T-helper 17 cell (primary cell): ENCODE results near the gene AMMECR1L. TPM values are rescaled to one million over a fixed set of nuclear protein-coding genes. Genes with fewer than 3 reads are reported as not detected.
"Not testable (repeated sequence)": the region's sequence is repeated elsewhere in the genome, so short reads cannot be mapped to it uniquely, and the experiment has no call there.

Experiments used
- ATAC-seq: fragments of 150-1000 bp; cut with Tn5 transposase; 2 replicates; pipeline ENCODE4 v1.10.0; 2021; ENCODE audit warnings: mild to moderate bottlenecking, moderate library complexity
- DNase-seq, 3 donors: peaks; one replicate each; pipeline versions ENCODE4 v3.0.0 to v3.0.0-alpha.2; 2020 to 2021
- H3K9me3 ChIP-seq: one replicate; pipeline ENCODE4 v1.7.0; 2013; ENCODE audit warnings: low read length, mild to moderate bottlenecking; ENCODE audit not compliant: control insufficient read depth, poor library complexity, severe bottlenecking
- H3K27ac Mint-ChIP-seq: one replicate; pipeline ENCODE4 v1.8.0; 2022; ENCODE audit warnings: mild to moderate bottlenecking, moderate library complexity, mixed read lengths
- H3K27me3 Mint-ChIP-seq: one replicate; pipeline ENCODE4 v1.8.0; 2022; ENCODE audit warnings: mixed read lengths
- H3K36me3 Mint-ChIP-seq: one replicate; pipeline ENCODE4 v1.8.0; 2022; ENCODE audit warnings: low read depth, mixed read lengths
- H3K4me1 Mint-ChIP-seq: one replicate; pipeline ENCODE4 v1.8.0; 2022; ENCODE audit warnings: mild to moderate bottlenecking, mixed read lengths
- H3K4me3 Mint-ChIP-seq: one replicate; pipeline ENCODE4 v1.8.0; 2022; ENCODE audit warnings: mild to moderate bottlenecking, moderate library complexity, mixed read lengths
- total RNA-seq, 4 donors: library from RNA in 2 of 4; stranded (reverse) in 2 of 4; gene quantifications; one replicate each; pipeline ENCODE4 v1.2.3 and lab custom pipeline; 2022 to 2026

The AMMECR1L gene
- total RNA-seq (10 to 100 TPM; 15.6 to 17.0 TPM), total RNA-seq (lab: John Stamatoyannopoulos, UW) (62.3 to 78.8 reads per million in 2 donors)

GRCh38 chr2:127885780-127886592 is at the start of gene AMMECR1L:
Gene AMMECR1L (minus strand): TSS chr2:127885956. CDS start chr2:127874234, 11,722 bp downstream.
- H3K27me3 Mint-ChIP-seq, H3K36me3 Mint-ChIP-seq, H3K9me3 ChIP-seq: not testable (repeated sequence)
- H3K4me3 Mint-ChIP-seq: peak within 1 kb of the TSS; percentile 98
- DNase-seq (peak; percentile 59 to 71 (median 67)), ATAC-seq (peak; percentile 93)
- H3K27ac Mint-ChIP-seq: peak within 1 kb of the TSS; percentile 87
- peaks cover 29% of the 10 kb centered on the region for H3K4me1 Mint-ChIP-seq

GRCh38 chr2:127935337-127935736 is 49.6 kb upstream of the AMMECR1L start:
- no peaks in the 10 kb centered on the region for H3K9me3 ChIP-seq
- H3K27me3 Mint-ChIP-seq: peaks cover 4% of the 10 kb centered on the region
- H3K4me1 Mint-ChIP-seq: no peaks in the 10 kb centered on the region
- H3K27ac Mint-ChIP-seq: no peak overlapping the region
- no peak overlapping the region for H3K4me3 Mint-ChIP-seq
- ATAC-seq: no peak
- no peak for DNase-seq
- no peaks in the 10 kb centered on the region for H3K36me3 Mint-ChIP-seq

DNA sequence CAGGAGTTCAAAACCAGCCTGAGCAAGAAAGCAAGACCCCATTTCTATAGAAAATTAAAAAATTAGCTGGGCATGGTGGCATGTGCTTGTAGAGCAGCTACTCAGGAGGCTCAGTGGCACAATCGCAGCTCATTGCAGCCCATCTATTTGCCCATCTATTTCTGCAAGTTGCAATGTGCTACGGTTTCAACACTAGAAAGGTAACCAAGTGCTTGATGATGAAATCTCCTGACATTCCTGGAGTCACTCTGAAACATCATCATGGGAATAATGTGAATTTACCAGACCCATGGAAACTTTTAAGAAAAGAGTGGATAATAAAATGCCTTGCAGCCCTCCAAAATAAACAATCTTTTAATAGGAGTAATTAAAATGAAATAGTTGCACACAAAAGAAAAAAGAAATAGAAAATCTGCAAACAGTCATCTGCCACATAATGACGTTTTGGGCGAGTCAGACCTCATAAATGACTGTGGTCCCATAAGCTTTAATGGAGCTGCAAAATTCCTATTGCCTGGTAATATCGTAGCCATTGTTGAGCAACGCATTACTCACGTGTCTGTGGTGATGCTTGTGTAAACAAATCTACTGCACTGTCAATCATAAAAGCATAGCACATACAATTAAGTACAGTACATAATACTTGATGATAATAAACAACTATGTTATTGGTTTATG is 46.6 kb upstream of the AMMECR1L start:
- ATAC-seq (no peak), DNase-seq (no peak)
- Mint-ChIP-seq H3K36me3 (no peaks in the 10 kb centered on the region), H3K4me1 (peaks cover 3% of the 10 kb centered on the region), H3K4me3 (no peak overlapping the region), H3K27me3 (peaks cover 4% of the 10 kb centered on the region), H3K27ac (no peak overlapping the region)
- H3K9me3 ChIP-seq: no peaks in the 10 kb centered on the region

- DNase-seq (no peak), ATAC-seq (no peak)
- H3K4me3 Mint-ChIP-seq: no peak overlapping the region
Measured at GRCh38 chr2:127929449-127929848, 43.7 kb upstream of the AMMECR1L start.

DNA sequence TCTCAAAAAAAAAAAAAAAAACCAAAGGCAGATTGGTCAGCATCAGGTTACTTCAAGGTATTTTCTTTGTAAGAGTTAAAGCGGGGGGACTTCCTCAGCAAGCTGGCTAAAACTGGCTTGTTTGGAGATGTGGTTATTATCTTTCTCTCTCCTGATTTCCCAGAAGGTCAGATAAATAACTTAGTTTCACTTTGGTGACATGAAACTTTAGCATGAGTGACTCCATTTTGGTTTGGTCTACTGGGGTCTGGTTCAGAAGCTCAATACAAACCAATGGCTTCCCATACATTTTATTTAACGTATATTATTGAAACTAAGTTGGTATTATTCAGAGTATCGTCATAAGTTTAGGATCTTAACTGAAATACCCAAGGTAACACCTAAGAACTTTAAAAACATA is 41.6 kb upstream of the AMMECR1L start:
- H3K36me3 Mint-ChIP-seq: peaks cover 2% of the 10 kb centered on the region
- H3K4me3 Mint-ChIP-seq: peak overlapping the region; percentile 31
- ATAC-seq: no peak
- H3K4me1 Mint-ChIP-seq: peaks cover 3% of the 10 kb centered on the region
- no peak overlapping the region for H3K27ac Mint-ChIP-seq
- peaks cover 11% of the 10 kb centered on the region for H3K27me3 Mint-ChIP-seq
- no peaks in the 10 kb centered on the region for H3K9me3 ChIP-seq
- no peak for DNase-seq

More at GRCh38 chr2:127929449-127929848, 43.7 kb upstream of the AMMECR1L start:
- Mint-ChIP-seq H3K27ac (no peak overlapping the region), H3K27me3 (peaks cover 9% of the 10 kb centered on the region), H3K36me3 (peaks cover 2% of the 10 kb centered on the region), H3K4me1 (peaks cover 3% of the 10 kb centered on the region)
- no peaks in the 10 kb centered on the region for H3K9me3 ChIP-seq

- H3K9me3 ChIP-seq: no peaks in the 10 kb centered on the region
- Mint-ChIP-seq H3K4me3 (no peak overlapping the region), H3K4me1 (no peaks in the 10 kb centered on the region), H3K27ac (no peak overlapping the region), H3K36me3 (no peaks in the 10 kb centered on the region), H3K27me3 (peaks cover 15% of the 10 kb centered on the region)
- DNase-seq: no peak
- ATAC-seq: no peak
Measured at GRCh38 chr2:127917916-127918315, 32.2 kb upstream of the AMMECR1L start.

DNA sequence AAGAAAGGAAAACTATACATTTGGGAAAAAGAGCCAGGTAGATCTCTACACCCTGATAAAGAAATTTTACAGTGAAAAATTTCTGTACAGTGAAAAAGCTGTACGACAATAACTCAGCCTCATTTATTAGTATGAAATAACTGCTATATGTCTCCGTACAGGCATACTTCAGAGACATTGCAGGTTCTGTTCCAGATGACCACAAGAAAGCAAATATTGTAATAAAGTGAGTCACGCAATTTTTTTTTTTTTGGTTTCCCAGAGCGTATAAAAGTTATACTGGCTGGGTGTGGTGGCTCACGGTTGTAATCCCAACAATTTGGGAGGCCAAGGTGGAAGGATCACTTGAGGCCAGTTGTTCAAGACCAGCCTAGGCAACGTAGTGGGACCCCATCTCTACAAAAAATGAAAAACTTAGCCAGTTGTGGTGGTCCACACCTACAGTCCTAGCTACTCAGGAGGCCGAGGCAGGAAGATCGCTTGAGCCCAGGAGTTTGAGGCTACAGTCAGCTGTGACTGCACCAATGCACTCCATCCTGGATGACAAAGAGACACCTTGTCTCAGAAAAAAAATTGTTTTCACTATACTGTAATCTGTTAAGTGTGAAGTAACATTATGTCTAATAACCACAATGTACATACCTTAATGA is 28.2 kb upstream of the AMMECR1L start:
- Mint-ChIP-seq H3K36me3 (no peaks in the 10 kb centered on the region), H3K4me3 (no peak overlapping the region), H3K27me3 (no peaks in the 10 kb centered on the region), H3K27ac (no peak overlapping the region), H3K4me1 (no peaks in the 10 kb centered on the region)
- H3K9me3 ChIP-seq: no peaks in the 10 kb centered on the region
- DNase-seq (no peak), ATAC-seq (no peak)

- ATAC-seq: no peak
- H3K9me3 ChIP-seq: no peaks in the 10 kb centered on the region
- H3K36me3 Mint-ChIP-seq: no peaks in the 10 kb centered on the region
- H3K27me3 Mint-ChIP-seq: peaks cover 5% of the 10 kb centered on the region
- H3K27ac Mint-ChIP-seq: no peak overlapping the region
- H3K4me3 Mint-ChIP-seq: no peak overlapping the region
- H3K4me1 Mint-ChIP-seq: no peaks in the 10 kb centered on the region
- no peak for DNase-seq
Measured at GRCh38 chr2:127911737-127912136, 26.0 kb upstream of the AMMECR1L start.

DNA sequence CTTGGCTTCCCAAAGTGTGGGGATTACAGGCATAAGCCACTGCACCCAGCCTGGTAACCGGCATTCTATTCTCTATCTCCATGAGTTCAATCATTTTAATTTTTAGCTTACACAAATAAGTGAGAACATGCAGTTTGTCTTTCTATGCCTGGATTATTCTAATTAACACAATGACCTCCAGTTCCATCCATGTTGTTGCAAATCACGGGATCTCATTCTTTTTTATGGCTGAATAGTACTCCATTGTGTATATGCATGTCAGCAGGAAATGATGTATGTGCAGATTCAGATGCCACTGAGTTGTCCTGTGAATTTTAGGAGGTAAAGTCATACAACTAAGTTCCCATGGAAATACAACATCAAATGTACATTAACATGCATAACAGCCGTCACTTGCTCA is 24.7 kb upstream of the AMMECR1L start:
- Mint-ChIP-seq H3K27me3 (peaks cover 17% of the 10 kb centered on the region), H3K4me3 (no peak overlapping the region), H3K4me1 (peaks cover 2% of the 10 kb centered on the region), H3K36me3 (no peaks in the 10 kb centered on the region), H3K27ac (no peak overlapping the region)
- no peaks in the 10 kb centered on the region for H3K9me3 ChIP-seq
- DNase-seq: no peak
- no peak for ATAC-seq

DNA sequence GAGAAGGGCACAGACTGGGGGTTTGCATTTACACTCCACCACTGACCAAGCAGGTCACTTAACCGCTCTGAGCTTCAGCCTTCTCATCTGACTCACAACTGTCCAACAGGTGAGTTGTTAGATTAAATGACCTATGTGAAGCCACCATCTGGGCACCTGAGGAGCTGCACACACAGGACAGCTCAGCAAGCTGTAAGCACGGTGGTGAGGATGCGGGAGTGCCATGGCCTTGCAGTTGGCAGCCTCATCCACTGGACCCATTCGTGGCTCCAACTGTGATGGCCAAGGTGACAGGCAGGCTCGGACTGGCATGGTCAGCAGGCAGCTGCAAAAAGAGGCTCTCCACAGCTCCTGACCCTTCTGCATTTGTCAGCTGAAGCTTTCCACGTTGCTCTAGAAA is 23.3 kb upstream of the AMMECR1L start:
- H3K36me3 Mint-ChIP-seq: no peaks in the 10 kb centered on the region
- peaks cover 2% of the 10 kb centered on the region for H3K4me1 Mint-ChIP-seq
- no peak overlapping the region for H3K27ac Mint-ChIP-seq
- no peak overlapping the region for H3K4me3 Mint-ChIP-seq
- H3K27me3 Mint-ChIP-seq: peaks cover 28% of the 10 kb centered on the region
- no peaks in the 10 kb centered on the region for H3K9me3 ChIP-seq
- DNase-seq (no peak), ATAC-seq (no peak)

DNA sequence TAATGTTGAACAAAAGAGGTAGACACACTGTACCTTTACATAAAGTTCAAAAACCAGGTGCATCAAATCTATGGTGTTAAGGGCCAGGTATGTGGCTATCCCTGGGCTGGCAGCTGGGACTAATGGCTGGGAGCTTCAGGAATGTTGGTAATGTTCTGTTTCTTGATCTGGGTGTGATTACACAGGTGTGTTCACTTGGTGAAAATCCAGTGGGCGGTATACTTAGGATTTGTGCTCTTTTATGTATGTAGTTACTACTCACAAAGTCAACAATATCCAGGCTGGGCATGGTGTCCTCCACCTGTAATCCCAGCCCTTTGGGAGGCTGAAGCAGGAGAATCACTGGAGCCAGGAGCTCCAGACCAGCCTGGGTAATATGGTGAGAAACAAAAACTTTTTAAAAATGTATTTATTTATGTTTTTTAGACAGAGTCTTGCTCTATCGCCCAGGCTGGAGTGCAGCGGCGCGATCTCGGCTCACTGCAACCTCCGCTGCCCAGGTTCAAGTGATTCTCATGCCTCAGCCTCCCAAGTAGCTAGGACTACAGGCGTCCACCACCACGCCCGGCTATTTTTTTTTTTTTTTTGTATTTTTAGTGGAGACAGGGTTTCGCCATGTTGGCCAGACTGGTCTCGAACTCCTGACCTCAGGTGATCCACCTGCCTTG is 22.1 kb upstream of the AMMECR1L start:
- H3K9me3 ChIP-seq, H3K4me3 Mint-ChIP-seq, H3K36me3 Mint-ChIP-seq, ATAC-seq, H3K4me1 Mint-ChIP-seq, H3K27ac Mint-ChIP-seq, DNase-seq: not testable (repeated sequence)
- H3K27me3 Mint-ChIP-seq: peaks cover 30% of the 10 kb centered on the region

DNA sequence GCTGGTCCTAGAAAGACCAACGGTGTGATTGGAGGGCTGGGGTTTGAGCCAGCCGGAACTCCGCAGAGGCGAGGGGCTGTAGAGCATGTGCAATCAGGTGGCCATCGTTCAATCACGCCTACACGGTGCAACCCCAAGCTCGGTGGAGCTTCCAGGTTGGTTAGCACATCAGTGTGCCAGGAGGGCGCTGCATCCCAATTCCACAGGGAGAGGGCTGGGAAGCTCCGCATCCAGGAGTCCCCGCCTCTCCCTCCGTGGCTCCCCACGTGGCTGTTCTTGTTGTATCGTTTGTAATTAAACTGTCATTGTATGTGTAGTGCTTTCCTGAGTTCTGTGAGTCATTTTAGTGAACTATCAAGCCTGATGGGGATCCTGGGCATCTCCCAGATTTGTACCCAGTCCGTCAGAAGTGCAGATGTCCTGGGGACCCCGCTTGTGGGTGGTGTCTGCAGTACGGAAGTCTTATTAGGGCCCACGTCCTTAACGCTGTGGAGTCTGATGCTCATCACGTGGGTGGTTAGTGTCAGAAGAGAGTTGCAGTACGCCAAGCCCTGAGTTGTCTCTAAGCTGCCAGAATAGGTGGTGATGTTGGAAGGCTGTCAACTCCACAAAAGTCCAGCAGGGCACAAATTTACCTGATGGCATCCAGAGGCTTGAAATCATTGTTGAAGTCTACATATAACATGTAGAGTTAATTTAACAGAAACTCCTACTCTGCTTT is 20.6 kb upstream of the AMMECR1L start:
- DNase-seq: no peak
- no peak overlapping the region for H3K4me3 Mint-ChIP-seq
- no peak overlapping the region for H3K27ac Mint-ChIP-seq
- H3K36me3 Mint-ChIP-seq: no peaks in the 10 kb centered on the region
- no peaks in the 10 kb centered on the region for H3K9me3 ChIP-seq
- ATAC-seq: no peak
- peaks cover 2% of the 10 kb centered on the region for H3K4me1 Mint-ChIP-seq
- peaks cover 30% of the 10 kb centered on the region for H3K27me3 Mint-ChIP-seq
